Tibial nerve (tissue), 4 donors: Measurements from ENCODE around the gene CDH19.
"Not testable (repeated sequence)": the region's sequence is repeated elsewhere in the genome, so short reads cannot be mapped to it uniquely, and the experiment has no call there.

Source experiments
- EP300 ChIP-seq, 2 donors: sonication (generic); formaldehyde crosslinking; IDR thresholded peaks; one replicate each; pipeline ENCODE4 v1.6.1; 2017; ENCODE audit warnings: antibody characterized with exemption in 2 of 2, mild to moderate bottlenecking in 1 of 2
- TF ChIP-seq, protein P1 (sequence below), 5 experiments: fragments of 200-600 bp in 3 of 5; fragments of 450-650 bp in 2 of 5; sonication (generic) in 3 of 5; IDR thresholded peaks; one replicate each; pipeline ENCODE4 v1.5.1; 2016 to 2019; ENCODE audit warnings: antibody characterized with exemption in 5 of 5, mild to moderate bottlenecking in 3 of 5, moderate library complexity in 2 of 5

DNA sequence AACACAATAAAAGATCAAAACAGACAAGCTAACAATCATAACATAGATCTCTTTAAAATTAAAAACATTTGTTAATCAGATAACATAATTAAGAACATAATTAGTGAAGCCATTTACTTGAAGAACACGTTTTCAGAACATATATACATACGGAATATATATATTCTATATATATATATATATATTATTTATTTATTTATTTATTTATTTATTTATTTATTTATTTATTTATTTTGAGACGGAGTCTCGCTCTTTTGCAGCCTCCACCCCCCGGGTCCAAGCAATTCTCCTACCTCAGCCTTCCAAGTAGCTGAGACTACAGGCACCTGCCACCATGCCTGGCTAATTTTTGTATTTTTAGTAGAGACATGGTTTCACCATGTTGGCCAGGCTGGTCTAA lies 137.7 kb downstream of the CDH19 start:
- TF ChIP-seq, protein P1, sequence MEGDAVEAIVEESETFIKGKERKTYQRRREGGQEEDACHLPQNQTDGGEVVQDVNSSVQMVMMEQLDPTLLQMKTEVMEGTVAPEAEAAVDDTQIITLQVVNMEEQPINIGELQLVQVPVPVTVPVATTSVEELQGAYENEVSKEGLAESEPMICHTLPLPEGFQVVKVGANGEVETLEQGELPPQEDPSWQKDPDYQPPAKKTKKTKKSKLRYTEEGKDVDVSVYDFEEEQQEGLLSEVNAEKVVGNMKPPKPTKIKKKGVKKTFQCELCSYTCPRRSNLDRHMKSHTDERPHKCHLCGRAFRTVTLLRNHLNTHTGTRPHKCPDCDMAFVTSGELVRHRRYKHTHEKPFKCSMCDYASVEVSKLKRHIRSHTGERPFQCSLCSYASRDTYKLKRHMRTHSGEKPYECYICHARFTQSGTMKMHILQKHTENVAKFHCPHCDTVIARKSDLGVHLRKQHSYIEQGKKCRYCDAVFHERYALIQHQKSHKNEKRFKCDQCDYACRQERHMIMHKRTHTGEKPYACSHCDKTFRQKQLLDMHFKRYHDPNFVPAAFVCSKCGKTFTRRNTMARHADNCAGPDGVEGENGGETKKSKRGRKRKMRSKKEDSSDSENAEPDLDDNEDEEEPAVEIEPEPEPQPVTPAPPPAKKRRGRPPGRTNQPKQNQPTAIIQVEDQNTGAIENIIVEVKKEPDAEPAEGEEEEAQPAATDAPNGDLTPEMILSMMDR (IDR thresholded peaks at IDR 0.05), result not testable (repeated sequence)
- not testable (repeated sequence) for TF ChIP-seq EP300 (IDR thresholded peaks at IDR 0.05)
